22Rv1 (cell line): Measurements from ENCODE around the gene TRPV2.

ENCODE experiments used
- ZFX ChIP-seq: fragments of 450-650 bp; IDR thresholded peaks from 2 replicates; pipeline ENCODE4 v1.6.1; 2017; ENCODE audit warnings: antibody characterized with exemption, borderline replicate concordance
- TF ChIP-seq, protein P1 (sequence below): fragments of 450-650 bp; IDR thresholded peaks from 2 replicates; pipeline ENCODE4 v1.5.1; 2017; ENCODE audit warnings: mild to moderate bottlenecking

DNA sequence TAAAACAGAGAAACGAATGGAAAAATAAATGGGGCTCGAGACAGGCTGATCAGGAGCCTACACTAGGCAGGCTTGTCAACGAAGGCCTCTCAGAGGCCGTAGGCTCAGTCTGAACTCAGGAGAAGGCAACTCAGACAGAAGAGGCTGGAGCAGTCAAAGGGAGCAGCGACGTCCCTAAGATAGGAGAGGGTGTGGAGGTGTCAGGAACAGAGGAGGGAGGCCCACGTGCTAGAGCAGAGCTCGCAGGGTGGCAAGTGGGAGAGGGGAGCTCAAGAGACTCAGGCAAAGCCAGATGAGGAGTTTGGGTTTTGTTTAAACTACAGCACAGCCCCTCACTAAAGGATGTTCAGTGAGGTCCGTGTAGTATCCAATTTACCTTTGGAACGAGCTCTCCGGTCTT lies 43.9 kb downstream of the TRPV2 start:
- TF ChIP-seq, protein P1, sequence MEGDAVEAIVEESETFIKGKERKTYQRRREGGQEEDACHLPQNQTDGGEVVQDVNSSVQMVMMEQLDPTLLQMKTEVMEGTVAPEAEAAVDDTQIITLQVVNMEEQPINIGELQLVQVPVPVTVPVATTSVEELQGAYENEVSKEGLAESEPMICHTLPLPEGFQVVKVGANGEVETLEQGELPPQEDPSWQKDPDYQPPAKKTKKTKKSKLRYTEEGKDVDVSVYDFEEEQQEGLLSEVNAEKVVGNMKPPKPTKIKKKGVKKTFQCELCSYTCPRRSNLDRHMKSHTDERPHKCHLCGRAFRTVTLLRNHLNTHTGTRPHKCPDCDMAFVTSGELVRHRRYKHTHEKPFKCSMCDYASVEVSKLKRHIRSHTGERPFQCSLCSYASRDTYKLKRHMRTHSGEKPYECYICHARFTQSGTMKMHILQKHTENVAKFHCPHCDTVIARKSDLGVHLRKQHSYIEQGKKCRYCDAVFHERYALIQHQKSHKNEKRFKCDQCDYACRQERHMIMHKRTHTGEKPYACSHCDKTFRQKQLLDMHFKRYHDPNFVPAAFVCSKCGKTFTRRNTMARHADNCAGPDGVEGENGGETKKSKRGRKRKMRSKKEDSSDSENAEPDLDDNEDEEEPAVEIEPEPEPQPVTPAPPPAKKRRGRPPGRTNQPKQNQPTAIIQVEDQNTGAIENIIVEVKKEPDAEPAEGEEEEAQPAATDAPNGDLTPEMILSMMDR: no peak
- no peak for TF ChIP-seq ZFX
